Endothelial cell of umbilical vein (primary cell): Measurements from ENCODE around the gene SCAND1. TPM values are rescaled to one million over a fixed set of nuclear protein-coding genes. Genes with fewer than 3 reads are reported as not detected.
"Not testable (repeated sequence)": the region's sequence is repeated elsewhere in the genome, so short reads cannot be mapped to it uniquely, and the experiment has no call there.

Source experiments
- BruUV-seq: library from RNA; stranded (reverse); fragments of 400-500 nt; replicated peaks from 2 replicates; lab custom pipeline; 2021; lab: Mats Ljungman, UMichigan
- CTCF ChIA-PET: fragments of 300-600, 350-600 bp; sonication (Branson Sonifier 250); formaldehyde crosslinking; loops from one replicate; lab custom pipeline; 2021; ENCODE audit warnings: antibody characterized with exemption, inconsistent platforms; lab: Charles Lee
- POLR2A ChIA-PET: fragments of 300-600, 350-600 bp; sonication (Branson Sonifier 250); formaldehyde crosslinking; loops from one replicate; lab custom pipeline; 2021; ENCODE audit warnings: antibody characterized with exemption, inconsistent platforms; lab: Charles Lee
- DNase-seq: peaks from one replicate; pipeline ENCODE4 v3.0.0-alpha.2; 2011; ENCODE audit warnings: low read depth, low spot score
- FAIRE-seq: peaks from 2 replicates; lab custom pipeline; 2011; peaks lifted over from hg19 to GRCh38; lab: Jason Lieb, UNC
- H2AFZ ChIP-seq: 2 replicates; pipeline ENCODE4 v1.6.0; 2012; ENCODE audit warnings: low read depth, low read length, control low read depth, inconsistent platforms
- H3K27ac ChIP-seq: 2 replicates; pipeline ENCODE4 v1.5.1; 2011; ENCODE audit warnings: low read depth, mild to moderate bottlenecking, control low read depth, low read length, moderate library complexity; ENCODE audit not compliant: insufficient read depth
- H3K27me3 ChIP-seq, 2 experiments: 2 replicates each; pipeline versions ENCODE4 v1.6.0 to v1.6.1; 2011; ENCODE audit warnings: low read length in 2 of 2, mixed read lengths in 1 of 2; ENCODE audit not compliant: control insufficient read depth in 2 of 2, insufficient read depth in 2 of 2
- H3K36me3 ChIP-seq, 2 experiments: 2 replicates in 1 of 2; 3 replicates in 1 of 2; pipeline ENCODE4 v1.5.1; 2011; ENCODE audit warnings: low read length in 2 of 2, mild to moderate bottlenecking in 1 of 2, moderate library complexity in 1 of 2; ENCODE audit not compliant: control insufficient read depth in 2 of 2, insufficient read depth in 2 of 2; ENCODE audit errors: extremely low read depth in 1 of 2
- H3K4me1 ChIP-seq: 3 replicates; pipeline ENCODE4 v1.5.1; 2011; ENCODE audit warnings: mild to moderate bottlenecking, low read length; ENCODE audit not compliant: control insufficient read depth, insufficient read depth; ENCODE audit errors: extremely low read depth
- H3K4me2 ChIP-seq: 2 replicates; pipeline ENCODE4 v1.6.1; 2011; ENCODE audit warnings: low read length, control low read depth, mixed read lengths; ENCODE audit not compliant: insufficient read depth
- H3K4me3 ChIP-seq, 3 experiments: fragments of 200-600 bp in 1 of 3; sonication (generic), shearing (Covaris generic) in 1 of 3; replicated peaks in 1 of 3; 2 replicates each; pipeline ENCODE4 v1.5.1; 2011 to 2016; ENCODE audit warnings: control low read depth in 3 of 3, low read length in 3 of 3, mild to moderate bottlenecking in 2 of 3, inconsistent platforms in 1 of 3, low read depth in 1 of 3, moderate library complexity in 1 of 3; ENCODE audit not compliant: insufficient read depth in 1 of 3
- H3K79me2 ChIP-seq: 2 replicates; pipeline ENCODE4 v1.6.0; 2012; ENCODE audit warnings: low read length, inconsistent platforms; ENCODE audit not compliant: control insufficient read depth, insufficient read depth
- H3K9ac ChIP-seq: replicated peaks from 2 replicates; pipeline ENCODE3; 2011; ENCODE audit warnings: low read length, control low read depth; ENCODE audit not compliant: insufficient read depth; ENCODE audit errors: extremely low read depth
- H3K9me1 ChIP-seq: replicated peaks from 3 replicates; pipeline ENCODE4 v1.6.0; 2011; ENCODE audit warnings: mild to moderate bottlenecking, low read length; ENCODE audit not compliant: control insufficient read depth, insufficient read depth; ENCODE audit errors: extremely low read depth
- H3K9me3 ChIP-seq: replicated peaks from 2 replicates; pipeline ENCODE4 v1.5.1; 2012; ENCODE audit warnings: low read length, inconsistent platforms; ENCODE audit not compliant: control insufficient read depth, insufficient read depth
- H4K20me1 ChIP-seq: replicated peaks from 2 replicates; pipeline ENCODE3; 2011; ENCODE audit warnings: mild to moderate bottlenecking, low read length; ENCODE audit not compliant: control insufficient read depth, insufficient read depth; ENCODE audit errors: extremely low read depth
- FOS ChIP-seq: IDR thresholded peaks from 2 replicates; pipeline ENCODE4 v1.6.1; 2011; ENCODE audit warnings: mild to moderate bottlenecking, low read length, moderate library complexity, borderline replicate concordance; ENCODE audit not compliant: insufficient read depth
- POLR2AphosphoS5 ChIP-seq: IDR thresholded peaks from 2 replicates; pipeline ENCODE4 v1.6.1; 2012; ENCODE audit warnings: low read depth, mild to moderate bottlenecking, control low read depth, low read length, moderate library complexity; ENCODE audit not compliant: insufficient read depth
- dilution Hi-C: fragments of 300-500 bp; cut with MboI; formaldehyde crosslinking; loops from one replicate; pipeline ENCODE4 v1.15.0; 2019; ENCODE audit warnings: low sequenced_read_pairs; ENCODE audit not compliant: extremely low pct_ligation_motif_present
- intact Hi-C: fragments of 100-400 bp; cut with micrococcal nuclease; formaldehyde crosslinking; loops from one replicate; pipeline ENCODE4 v1.10.0; 2022
- polyA plus RNA-seq, 4 experiments: library from polyadenylated mRNA; depleted of rRNA in 3 of 4; stranded (reverse) in 3 of 4; unstranded in 1 of 4; fragments of >200 nt; gene quantifications; 2 replicates each; pipeline versions ENCODE4 v1.2.1 to v1.2.3, GENCODE V29; 2011 to 2012; ENCODE audit warnings: missing spikeins in 1 of 4
- total RNA-seq: library from RNA; stranded (reverse); gene quantifications from 2 replicates; pipeline ENCODE4 v1.2.3, GENCODE V29; 2021

Gene SCAND1
- total and polyA plus RNA-seq, 2 donors (not counting 3 experiments of a cell fraction or from before 2014, with no cell fraction given), result 83.5 to 85.7 TPM

GRCh38 chr20:35952480-35953386 lies 1.6 kb downstream of the SCAND1 start:
- POLR2A ChIA-PET, result interaction anchor here (0.7 to 1.5 kb wide), 2 partner anchors 210 to 313 kb away, joined by 3 to 5 read pairs; partner anchors contain the start of gene RBM39

DNA sequence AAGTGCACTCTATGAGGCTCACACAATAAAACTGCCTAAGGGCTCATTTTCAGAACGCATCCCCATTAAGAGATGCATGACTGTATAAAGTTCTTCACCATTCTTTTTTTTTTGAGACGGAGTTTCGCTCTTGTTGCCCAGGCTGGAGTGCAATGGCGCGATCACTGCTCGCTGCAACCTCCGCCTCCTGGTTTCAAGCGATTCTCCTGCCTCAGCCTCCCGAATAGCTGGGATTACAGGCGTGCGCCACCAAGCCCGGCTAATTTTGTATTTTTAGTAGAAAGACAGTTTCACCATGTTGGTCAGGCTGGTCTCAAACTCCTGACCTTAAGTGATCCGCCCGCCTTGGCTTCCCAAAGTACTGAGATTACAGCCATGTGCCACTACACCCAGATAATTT lies 2.2 kb downstream of the SCAND1 start:
- H3K9me3 ChIP-seq, BruUV-seq, dilution Hi-C loops, H3K27ac ChIP-seq, DNase-seq, FAIRE-seq, H3K4me3 ChIP-seq, H3K4me2 ChIP-seq, H4K20me1 ChIP-seq, H3K9ac ChIP-seq, H3K27me3 ChIP-seq, H3K9me1 ChIP-seq, H3K36me3 ChIP-seq, H2AFZ ChIP-seq: not testable (repeated sequence)
- POLR2A ChIA-PET, result interaction anchor here (0.7 kb wide), 1 partner anchor 21 kb away, joined by 4 read pairs; no protein-coding TSS in a partner anchor
- CTCF ChIA-PET, result interaction anchor here (1.2 to 3.9 kb wide), 2 partner anchors 187 to 250 kb away, joined by 5 to 38 read pairs; no protein-coding TSS in a partner anchor
- peak; percentile 11 for TF ChIP-seq POLR2AphosphoS5
- Histone ChIP-seq H3K79me2 (peaks cover 20% of the 10 kb centered on the region), H3K4me1 (peaks cover 17% of the 10 kb centered on the region)
- intact Hi-C loops, result loop anchor here (5.0 kb wide), 2 partner anchors 185 to 335 kb away; partner anchors contain the start of gene SPAG4

More at GRCh38 chr20:35952480-35953386, 1.6 kb downstream of the SCAND1 start:
- dilution Hi-C loops (no loop called here), intact Hi-C loops (loop anchor here (1.0 to 5.0 kb wide), 3 partner anchors 185 to 335 kb away; partner anchors contain the start of genes RBM39 and SPAG4)
- H3K9me1 ChIP-seq, result no peaks in the 10 kb centered on the region
- H3K4me3 ChIP-seq, result peak overlapping the region; percentile 31 to 93 (median 75)
- H3K4me2 ChIP-seq, result peak overlapping the region; percentile 92
- H3K27me3 ChIP-seq, result no peaks in the 10 kb centered on the region
- peak; percentile 27 for DNase-seq
- H3K4me1 ChIP-seq, result peaks cover 17% of the 10 kb centered on the region
- H2AFZ ChIP-seq, result no peak overlapping the region
- H3K9ac ChIP-seq, result peak overlapping the region; percentile 97
- H3K36me3 ChIP-seq, result peaks cover 0 to 3% of the 10 kb centered on the region in 2 experiments
- no peaks in the 10 kb centered on the region for H4K20me1 ChIP-seq
- H3K27ac ChIP-seq, result peak overlapping the region; percentile 94
- BruUV-seq, result no TSS peak
- peak; percentile 4 for FAIRE-seq
- no peaks in the 10 kb centered on the region for H3K9me3 ChIP-seq
- TF ChIP-seq POLR2AphosphoS5 (peak; percentile 8), FOS (no peak)
- CTCF ChIA-PET, result interaction anchor here (1.2 to 3.9 kb wide), 6 partner anchors 38 to 250 kb away, joined by 5 to 38 read pairs (median 14); partner anchors contain the start of gene RBM39
- peaks cover 20% of the 10 kb centered on the region for H3K79me2 ChIP-seq
